GM13977 (cell line): ENCODE data around the gene LY86.

Experiments
- DNase-seq: peaks from one replicate; pipeline ENCODE4 v3.0.0; 2012; ENCODE audit warnings: low spot score
- in situ Hi-C: fragments of 300-500 bp; cut with MboI; formaldehyde crosslinking; loops from one replicate; pipeline ENCODE4 v1.12.0; 2022; ENCODE audit warnings: low sequenced_read_pairs, low pct_unique_long_range_greater_than_20kb, mixed read lengths, inconsistent platforms; ENCODE audit not compliant: unreplicated experiment
- TF ChIP-seq, protein P1 (sequence below): IDR thresholded peaks from 2 replicates; pipeline ENCODE4 v1.5.1; 2012; ENCODE audit warnings: mild to moderate bottlenecking, control low read depth; ENCODE audit not compliant: insufficient read depth; ENCODE audit errors: extremely low read depth, missing control alignments

LY86 gene

DNA sequence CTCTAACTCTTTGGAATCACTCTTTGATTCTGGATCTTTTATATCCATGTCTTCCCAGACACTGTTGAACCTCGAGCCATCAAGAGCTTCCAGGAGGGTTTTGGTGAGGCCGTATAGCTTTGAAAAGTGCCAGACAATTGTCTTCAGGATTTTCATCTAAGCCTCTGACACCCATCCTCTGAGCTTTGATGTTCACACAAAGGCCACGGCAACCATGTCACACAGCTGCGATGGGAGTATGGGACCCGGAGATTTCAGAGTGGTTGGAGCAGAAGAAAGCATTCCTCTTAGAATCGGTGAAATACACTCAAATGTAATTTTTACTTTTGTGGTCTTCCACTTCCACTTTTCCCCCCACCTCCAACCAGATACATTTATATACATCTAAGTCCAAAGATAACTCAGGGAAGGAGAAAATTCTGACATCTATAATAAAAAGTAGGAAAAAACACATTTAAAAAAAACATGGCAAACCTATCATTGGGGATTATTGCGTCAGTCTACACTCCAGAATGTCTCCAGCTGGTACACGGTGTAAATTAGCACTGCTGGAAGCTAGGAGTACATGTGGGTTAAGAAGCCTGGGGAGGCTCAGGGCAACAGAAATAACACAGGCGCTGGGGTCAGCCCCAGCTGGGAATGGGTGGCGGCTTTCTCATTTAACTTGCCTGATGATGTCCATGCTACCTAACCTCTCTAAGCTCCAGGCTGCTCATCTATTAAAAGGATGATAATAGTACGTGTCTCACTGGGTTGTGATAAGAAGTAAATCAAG, 92.7 kb downstream of the LY86 start:
- TF ChIP-seq, protein P1, sequence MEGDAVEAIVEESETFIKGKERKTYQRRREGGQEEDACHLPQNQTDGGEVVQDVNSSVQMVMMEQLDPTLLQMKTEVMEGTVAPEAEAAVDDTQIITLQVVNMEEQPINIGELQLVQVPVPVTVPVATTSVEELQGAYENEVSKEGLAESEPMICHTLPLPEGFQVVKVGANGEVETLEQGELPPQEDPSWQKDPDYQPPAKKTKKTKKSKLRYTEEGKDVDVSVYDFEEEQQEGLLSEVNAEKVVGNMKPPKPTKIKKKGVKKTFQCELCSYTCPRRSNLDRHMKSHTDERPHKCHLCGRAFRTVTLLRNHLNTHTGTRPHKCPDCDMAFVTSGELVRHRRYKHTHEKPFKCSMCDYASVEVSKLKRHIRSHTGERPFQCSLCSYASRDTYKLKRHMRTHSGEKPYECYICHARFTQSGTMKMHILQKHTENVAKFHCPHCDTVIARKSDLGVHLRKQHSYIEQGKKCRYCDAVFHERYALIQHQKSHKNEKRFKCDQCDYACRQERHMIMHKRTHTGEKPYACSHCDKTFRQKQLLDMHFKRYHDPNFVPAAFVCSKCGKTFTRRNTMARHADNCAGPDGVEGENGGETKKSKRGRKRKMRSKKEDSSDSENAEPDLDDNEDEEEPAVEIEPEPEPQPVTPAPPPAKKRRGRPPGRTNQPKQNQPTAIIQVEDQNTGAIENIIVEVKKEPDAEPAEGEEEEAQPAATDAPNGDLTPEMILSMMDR: no peak
- in situ Hi-C loops: loop anchor here (25.0 kb wide), 1 partner anchor 556 kb away; no protein-coding TSS in a partner anchor
- DNase-seq: no peak

DNA sequence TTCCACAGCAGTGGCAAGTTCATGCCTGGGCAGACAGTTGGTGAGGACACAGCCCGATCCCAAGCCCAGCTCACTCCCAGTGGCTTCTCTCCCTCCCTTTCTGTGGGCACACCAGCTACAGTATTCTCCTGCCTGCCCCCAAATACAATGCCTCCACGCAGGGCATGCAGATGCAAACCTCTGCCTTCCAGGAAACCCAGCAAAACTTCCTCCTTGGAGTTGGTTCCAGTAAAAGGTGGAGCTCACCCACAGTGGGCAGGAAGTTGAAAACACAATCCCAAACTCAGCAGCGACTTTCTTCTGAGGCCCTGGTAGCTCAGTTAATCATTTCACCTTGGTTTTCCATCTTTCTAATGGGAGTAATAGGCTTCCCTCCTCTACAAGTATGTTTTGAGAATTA, 93.7 kb downstream of the LY86 start:
- in situ Hi-C loops: loop anchor here (25.0 kb wide), 1 partner anchor 555 kb away; no protein-coding TSS in a partner anchor
- TF ChIP-seq, protein P1: no peak
- DNase-seq: no peak

DNA sequence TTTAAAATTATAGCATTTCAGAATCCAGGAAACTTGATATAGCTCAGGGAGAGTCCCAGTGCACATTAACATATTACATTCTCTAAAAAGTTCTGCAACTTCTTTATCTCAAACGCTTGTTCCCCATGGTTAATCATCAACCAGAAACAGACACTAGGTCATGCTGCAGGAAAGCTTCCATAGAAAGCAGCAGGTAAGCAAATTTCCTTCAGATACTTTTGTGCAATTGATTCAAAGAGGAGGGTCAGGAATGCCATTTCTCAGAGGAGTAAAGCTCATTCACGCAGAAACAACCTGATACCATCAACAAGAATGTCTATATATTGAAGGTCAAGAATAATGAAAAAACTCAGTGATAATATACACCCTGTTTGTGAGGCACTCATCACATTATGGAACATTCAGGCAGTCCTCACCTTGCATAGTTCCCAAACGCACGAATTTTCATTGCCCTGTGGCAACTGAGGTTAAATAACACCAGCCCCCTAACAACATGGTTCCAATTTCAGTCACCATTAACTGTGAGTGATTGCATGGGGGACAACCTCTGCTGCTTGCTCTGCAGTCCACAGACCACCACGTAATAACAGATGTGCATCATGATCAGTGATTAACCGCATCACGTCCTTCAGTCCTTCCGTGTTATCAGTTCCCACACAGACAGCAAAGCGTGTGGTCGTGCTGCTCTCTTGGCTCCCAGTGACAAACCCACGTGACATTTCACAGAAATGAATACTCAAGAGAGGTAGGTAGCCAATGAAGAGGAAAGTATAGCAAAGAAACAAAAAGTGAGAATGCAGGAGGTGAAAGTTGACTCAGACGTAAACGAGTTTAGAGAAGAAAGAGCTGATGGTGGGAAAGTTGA, 95.7 kb downstream of the LY86 start:
- in situ Hi-C loops: loop anchor here (25.0 kb wide), 1 partner anchor 553 kb away; no protein-coding TSS in a partner anchor
- TF ChIP-seq, protein P1: no peak
- peak; percentile 87 for DNase-seq

DNA sequence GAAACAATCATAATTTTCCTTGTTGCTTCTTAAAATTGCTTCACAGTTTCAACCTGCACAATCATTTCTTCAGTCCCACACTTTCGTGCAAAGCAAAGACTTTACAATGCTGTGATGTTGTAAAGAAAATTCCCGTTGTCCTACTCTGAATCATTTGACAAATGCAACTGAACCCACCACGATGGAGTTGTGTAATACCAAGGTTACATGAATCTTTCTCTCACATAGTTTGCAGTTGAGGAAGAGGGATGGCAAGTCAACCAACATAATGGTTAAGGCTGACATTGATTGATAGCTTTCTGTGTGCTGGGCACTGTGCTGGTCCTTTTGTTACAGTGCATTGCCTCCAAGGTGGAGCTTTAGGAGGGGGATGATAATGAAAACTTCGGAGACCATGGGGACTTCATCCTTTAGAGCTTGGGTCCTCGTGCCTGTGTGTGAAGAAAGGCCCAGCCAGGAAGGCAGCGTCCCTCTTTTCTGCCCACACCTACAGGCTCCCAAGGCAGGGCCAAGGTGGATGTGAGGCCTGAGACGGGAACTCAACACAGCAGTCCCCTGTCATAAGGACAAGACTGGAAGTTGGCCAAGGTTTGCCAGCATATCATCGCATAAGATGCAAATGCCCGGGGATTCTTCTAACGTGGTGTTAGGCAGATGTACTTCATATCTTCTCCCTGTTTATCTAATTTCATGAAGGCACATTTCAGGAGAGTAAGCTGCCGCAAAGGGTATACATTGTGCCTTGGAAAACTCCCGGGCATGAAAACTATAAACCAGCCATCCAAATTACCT, 96.9 kb downstream of the LY86 start:
- TF ChIP-seq, protein P1: no peak
- peak; percentile 32 for DNase-seq
- in situ Hi-C loops: loop anchor here (25.0 kb wide), 1 partner anchor 552 kb away; no protein-coding TSS in a partner anchor

DNA sequence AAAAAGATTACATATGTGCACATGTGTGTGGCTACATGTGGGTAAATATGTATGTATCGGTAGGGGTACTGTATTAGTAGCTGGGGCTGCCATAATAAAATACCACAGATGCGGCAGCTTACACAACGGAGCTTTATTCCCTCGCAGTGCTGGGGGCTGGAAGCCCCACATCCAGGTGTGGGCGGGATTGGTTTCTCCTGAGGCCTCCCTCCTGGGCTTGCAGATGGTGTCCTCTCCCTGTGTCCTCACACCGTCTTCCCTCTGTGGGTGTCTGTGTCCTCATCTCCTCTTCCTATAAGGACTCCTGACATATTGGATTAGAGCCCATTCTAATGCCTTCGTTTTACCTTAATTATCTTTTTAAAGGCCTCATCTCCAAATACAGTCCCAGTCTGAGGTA, 97.7 kb downstream of the LY86 start:
- in situ Hi-C loops: loop anchor here (25.0 kb wide), 1 partner anchor 551 kb away; no protein-coding TSS in a partner anchor
- no peak for DNase-seq
- TF ChIP-seq, protein P1: no peak
